BE2C (cell line): Measurements from ENCODE around the gene CACNA1D.

Source experiments
- DNase-seq: peaks from one replicate; pipeline ENCODE4 v3.0.0-alpha.2; 2020
- H3K27me3 ChIP-seq: fragments of 250-450 bp; sonication (Bioruptor Pico); 2 replicates; pipeline ENCODE4 v1.5.1; 2020; ENCODE audit warnings: mild to moderate bottlenecking
- H3K36me3 ChIP-seq: fragments of 250-450 bp; sonication (Bioruptor Pico); 2 replicates; pipeline ENCODE4 v1.5.1; 2020; ENCODE audit warnings: mild to moderate bottlenecking
- H3K4me1 ChIP-seq: fragments of 250-450 bp; sonication (Bioruptor Pico); 2 replicates; pipeline ENCODE4 v1.5.1; 2020
- H3K4me3 ChIP-seq: 2 replicates; pipeline ENCODE4 v1.5.1; 2011; ENCODE audit warnings: low read depth, low read length
- H3K9me3 ChIP-seq: fragments of 250-450 bp; sonication (Bioruptor Pico); 2 replicates; pipeline ENCODE4 v1.5.1; 2020
- TF ChIP-seq, protein P1 (sequence below): IDR thresholded peaks from 2 replicates; pipeline ENCODE4 v1.5.1; 2012; ENCODE audit warnings: mild to moderate bottlenecking, low read depth, low read length

CACNA1D gene

GRCh38 chr3:53478166-53478830, 16.1 kb upstream of the CACNA1D start:
- no peaks in the 10 kb centered on the region for H3K27me3 ChIP-seq
- TF ChIP-seq, protein P1, sequence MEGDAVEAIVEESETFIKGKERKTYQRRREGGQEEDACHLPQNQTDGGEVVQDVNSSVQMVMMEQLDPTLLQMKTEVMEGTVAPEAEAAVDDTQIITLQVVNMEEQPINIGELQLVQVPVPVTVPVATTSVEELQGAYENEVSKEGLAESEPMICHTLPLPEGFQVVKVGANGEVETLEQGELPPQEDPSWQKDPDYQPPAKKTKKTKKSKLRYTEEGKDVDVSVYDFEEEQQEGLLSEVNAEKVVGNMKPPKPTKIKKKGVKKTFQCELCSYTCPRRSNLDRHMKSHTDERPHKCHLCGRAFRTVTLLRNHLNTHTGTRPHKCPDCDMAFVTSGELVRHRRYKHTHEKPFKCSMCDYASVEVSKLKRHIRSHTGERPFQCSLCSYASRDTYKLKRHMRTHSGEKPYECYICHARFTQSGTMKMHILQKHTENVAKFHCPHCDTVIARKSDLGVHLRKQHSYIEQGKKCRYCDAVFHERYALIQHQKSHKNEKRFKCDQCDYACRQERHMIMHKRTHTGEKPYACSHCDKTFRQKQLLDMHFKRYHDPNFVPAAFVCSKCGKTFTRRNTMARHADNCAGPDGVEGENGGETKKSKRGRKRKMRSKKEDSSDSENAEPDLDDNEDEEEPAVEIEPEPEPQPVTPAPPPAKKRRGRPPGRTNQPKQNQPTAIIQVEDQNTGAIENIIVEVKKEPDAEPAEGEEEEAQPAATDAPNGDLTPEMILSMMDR, result no peak
- no peaks in the 10 kb centered on the region for H3K4me1 ChIP-seq
- H3K4me3 ChIP-seq, result no peak overlapping the region
- no peak for DNase-seq
- H3K9me3 ChIP-seq, result no peaks in the 10 kb centered on the region
- H3K36me3 ChIP-seq, result no peaks in the 10 kb centered on the region

- H3K4me3 ChIP-seq, result no peak overlapping the region
- TF ChIP-seq, protein P1, result no peak
- DNase-seq, result no peak
- H3K9me3 ChIP-seq, result no peaks in the 10 kb centered on the region
- H3K36me3 ChIP-seq, result no peaks in the 10 kb centered on the region
- H3K4me1 ChIP-seq, result no peaks in the 10 kb centered on the region
- H3K27me3 ChIP-seq, result no peaks in the 10 kb centered on the region
These were observed 15.3 kb upstream of the CACNA1D start for GRCh38 chr3:53478921-53479664.

DNA sequence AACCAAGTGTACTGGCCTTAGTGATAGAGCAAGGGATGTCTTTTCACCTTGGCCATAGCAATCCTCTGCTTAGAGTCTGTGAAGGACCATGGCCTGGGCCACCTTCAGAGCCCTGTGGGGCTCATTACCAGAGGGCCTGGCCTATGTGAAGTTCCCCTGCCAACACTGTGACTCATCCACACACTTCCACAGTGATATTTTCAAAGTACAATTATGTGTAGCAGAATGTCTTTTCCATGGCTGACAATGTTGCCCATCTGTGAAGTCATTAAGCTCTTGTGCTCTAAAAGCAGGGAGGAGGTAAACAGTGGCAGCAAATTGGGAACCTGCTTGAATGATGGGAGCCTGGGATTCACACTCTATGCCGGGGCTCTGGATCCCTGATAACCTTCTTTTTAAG, 12.2 kb upstream of the CACNA1D start:
- Histone ChIP-seq H3K9me3 (no peaks in the 10 kb centered on the region), H3K27me3 (no peaks in the 10 kb centered on the region), H3K4me1 (no peaks in the 10 kb centered on the region), H3K4me3 (no peak overlapping the region), H3K36me3 (no peaks in the 10 kb centered on the region)
- TF ChIP-seq, protein P1, result no peak
- no peak for DNase-seq

DNA sequence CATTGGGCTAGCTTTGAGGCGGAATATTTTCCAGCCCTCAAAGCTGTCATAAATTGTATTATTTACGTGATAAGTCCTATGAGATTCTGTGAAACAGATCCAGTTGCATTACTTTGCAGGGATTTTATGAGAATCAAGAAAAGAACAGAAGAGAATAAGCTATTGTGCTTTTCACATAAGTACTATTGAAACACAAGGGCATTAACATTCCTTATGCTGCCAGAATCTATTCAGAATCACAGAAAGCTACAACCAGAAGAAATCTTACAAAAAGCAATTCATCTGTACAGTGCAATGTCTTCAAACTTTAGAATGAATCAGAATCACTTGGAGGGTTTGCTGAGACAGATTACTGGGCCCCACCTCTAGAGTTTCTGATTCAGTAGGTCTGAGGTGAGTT, 10.6 kb upstream of the CACNA1D start:
- TF ChIP-seq, protein P1, result no peak
- Histone ChIP-seq H3K9me3 (no peaks in the 10 kb centered on the region), H3K4me1 (no peaks in the 10 kb centered on the region), H3K27me3 (no peaks in the 10 kb centered on the region), H3K36me3 (no peaks in the 10 kb centered on the region), H3K4me3 (no peak overlapping the region)
- no peak for DNase-seq

- H3K4me1 ChIP-seq, result no peaks in the 10 kb centered on the region
- no peak for DNase-seq
- H3K9me3 ChIP-seq, result no peaks in the 10 kb centered on the region
- H3K27me3 ChIP-seq, result no peaks in the 10 kb centered on the region
- H3K4me3 ChIP-seq, result no peak overlapping the region
- TF ChIP-seq, protein P1, result no peak
- H3K36me3 ChIP-seq, result no peaks in the 10 kb centered on the region
These were observed 9.4 kb upstream of the CACNA1D start for GRCh38 chr3:53484984-53485383.
